OCI-LY3 (cell line): ENCODE results near the gene EPN1.

ENCODE experiments used
- EZH2phosphoT487 ChIP-seq: fragments of 200-600 bp; shearing (Covaris generic); IDR thresholded peaks from 2 replicates; pipeline ENCODE4 v1.6.1; 2018; ENCODE audit warnings: antibody characterized with exemption, mixed run types, low read depth
- TF ChIP-seq, protein P1 (sequence below): fragments of 200-600, 300-600 bp; sonication (generic); IDR thresholded peaks from 2 replicates; pipeline ENCODE4 v1.5.1; 2014; ENCODE audit warnings: antibody characterized with exemption, low read length, low read depth

DNA sequence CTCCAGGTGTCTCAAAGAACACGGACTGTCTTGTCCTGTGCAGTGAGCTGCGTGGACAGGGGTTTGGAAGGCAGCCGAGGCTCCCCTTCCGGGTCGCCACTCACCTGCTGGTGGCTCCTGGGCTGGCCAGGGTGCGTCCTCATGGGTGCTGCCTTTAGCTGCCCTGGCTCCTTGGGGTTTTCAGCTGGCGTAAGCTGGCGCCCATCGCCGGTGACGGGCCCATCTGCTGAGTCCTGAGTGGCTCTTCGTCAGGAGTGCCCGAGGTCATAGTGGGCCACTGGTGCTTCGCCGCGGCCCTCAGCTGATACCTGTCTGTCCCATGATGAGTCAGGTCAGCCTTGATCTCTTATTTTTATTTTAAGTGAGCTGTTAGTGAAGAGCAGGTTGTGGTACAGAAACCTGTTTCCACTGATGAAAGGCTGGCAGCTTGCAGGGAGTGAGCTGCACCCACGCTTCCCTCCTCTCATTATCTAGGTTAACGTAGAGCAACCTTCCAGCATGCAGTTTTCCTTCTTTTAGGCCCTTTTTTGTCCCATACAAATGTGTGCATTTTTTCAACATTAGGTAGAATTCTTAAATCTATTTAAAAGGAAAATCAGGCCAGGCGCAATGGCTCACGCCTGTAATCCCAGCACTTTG, 18.4 kb downstream of the EPN1 start:
- TF ChIP-seq, protein P1, sequence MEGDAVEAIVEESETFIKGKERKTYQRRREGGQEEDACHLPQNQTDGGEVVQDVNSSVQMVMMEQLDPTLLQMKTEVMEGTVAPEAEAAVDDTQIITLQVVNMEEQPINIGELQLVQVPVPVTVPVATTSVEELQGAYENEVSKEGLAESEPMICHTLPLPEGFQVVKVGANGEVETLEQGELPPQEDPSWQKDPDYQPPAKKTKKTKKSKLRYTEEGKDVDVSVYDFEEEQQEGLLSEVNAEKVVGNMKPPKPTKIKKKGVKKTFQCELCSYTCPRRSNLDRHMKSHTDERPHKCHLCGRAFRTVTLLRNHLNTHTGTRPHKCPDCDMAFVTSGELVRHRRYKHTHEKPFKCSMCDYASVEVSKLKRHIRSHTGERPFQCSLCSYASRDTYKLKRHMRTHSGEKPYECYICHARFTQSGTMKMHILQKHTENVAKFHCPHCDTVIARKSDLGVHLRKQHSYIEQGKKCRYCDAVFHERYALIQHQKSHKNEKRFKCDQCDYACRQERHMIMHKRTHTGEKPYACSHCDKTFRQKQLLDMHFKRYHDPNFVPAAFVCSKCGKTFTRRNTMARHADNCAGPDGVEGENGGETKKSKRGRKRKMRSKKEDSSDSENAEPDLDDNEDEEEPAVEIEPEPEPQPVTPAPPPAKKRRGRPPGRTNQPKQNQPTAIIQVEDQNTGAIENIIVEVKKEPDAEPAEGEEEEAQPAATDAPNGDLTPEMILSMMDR = no peak
- TF ChIP-seq EZH2phosphoT487 = no peak
